ENCODE data around the gene IVNS1ABP. TPM values are rescaled to one million over a fixed set of nuclear protein-coding genes. Genes with fewer than 3 reads are reported as not detected.

IVNS1ABP gene
- total and polyA plus RNA-seq, 2 of the 13 experiments (the other 11 are each of a cell fraction or from before 2014, with no cell fraction given), result 49.1 to 51.7 TPM

DNA sequence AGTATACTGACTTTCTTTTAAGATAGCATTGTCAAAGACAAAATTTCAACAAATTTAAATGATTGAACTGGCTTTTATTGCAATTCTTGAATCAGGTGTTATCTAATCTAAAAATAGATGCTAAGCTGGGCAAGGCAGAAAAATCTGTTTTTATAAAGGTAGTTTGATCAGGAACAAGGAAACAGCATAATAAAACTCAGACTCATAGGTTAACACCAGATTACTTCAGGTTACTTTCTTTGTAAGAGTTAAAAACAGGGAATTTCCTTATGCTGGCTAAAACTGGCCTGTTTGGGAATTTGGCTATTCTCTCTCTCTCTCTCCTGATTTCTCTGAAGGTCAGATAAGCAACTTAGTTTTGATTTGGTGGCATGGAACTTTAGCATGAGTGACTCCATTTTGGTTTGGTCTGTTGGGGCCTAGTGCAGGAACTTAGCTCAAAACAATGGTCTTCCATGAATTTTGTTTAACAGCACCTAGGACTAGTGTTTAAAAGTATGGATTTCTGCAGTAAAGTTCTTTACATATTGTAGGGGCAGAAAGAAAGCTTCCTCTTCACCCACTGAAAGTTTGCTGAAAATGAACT, 24.2 kb upstream of the IVNS1ABP start:
- Histone ChIP-seq H3K4me1 (ENCODE audit: insufficient read depth, low read length) (peaks cover 49% of the 10 kb centered on the region), H3K4me2 (ENCODE audit: low read depth, low read length) (no peak overlapping the region), H3K36me3 (replicated peaks in 1 of 2; ENCODE audit: control insufficient read depth in 1 of 2, insufficient read depth in 2 of 2, low read length in 2 of 2) (no peaks in the 10 kb centered on the region), H3K9ac (ENCODE audit: insufficient read depth, low read depth, low read length) (no peak overlapping the region), H4K20me1 (ENCODE audit: insufficient read depth, low read length) (no peaks in the 10 kb centered on the region), H3K27ac (ENCODE audit: extremely low read length, insufficient read depth, low read length) (no peak overlapping the region), H3K9me3 (ENCODE audit: low read length) (no peaks in the 10 kb centered on the region), H3K4me3 (replicated peaks in 1 of 3; ENCODE audit: insufficient read depth in 1 of 3, low read depth in 2 of 3, low read length in 3 of 3) (no peak overlapping the region), H3K79me2 (ENCODE audit: insufficient read depth, low read length) (no peaks in the 10 kb centered on the region), H3K27me3 (ENCODE audit: control insufficient read depth in 1 of 2, insufficient read depth in 2 of 2, low read length in 2 of 2) (no peaks in the 10 kb centered on the region), H2AFZ (ENCODE audit: low read length) (no peak overlapping the region)
- BruUV-seq (replicated peaks), result no TSS peak
- ChIA-PET POLR2A (no interaction called here), CTCF (ENCODE audit: low intra/inter-chr PET ratio, low total read pairs) (no interaction called here)
- intact Hi-C loops (cut with micrococcal nuclease; ENCODE audit: unreplicated experiment) (no loop called here), in situ Hi-C loops (cut with HindIII; ENCODE audit: extremely low pct_ligation_motif_present, low pct_unique_long_range_greater_than_20kb) (no loop called here)
- TF ChIP-seq ZNF224 (CRISPR knock-in tag; IDR thresholded peaks at IDR 0.05) (no peak), ERF (CRISPR knock-in tag; IDR thresholded peaks at IDR 0.05) (no peak), ETV5 (CRISPR knock-in tag; IDR thresholded peaks at IDR 0.05; ENCODE audit: borderline replicate concordance) (no peak), ZNF772 (CRISPR knock-in tag; IDR thresholded peaks at IDR 0.05) (no peak), SRSF1 (optimal IDR thresholded peaks at IDR 0.05; ENCODE audit: low read depth, low read length) (no peak)
- TF ChIP-seq, protein P1, sequence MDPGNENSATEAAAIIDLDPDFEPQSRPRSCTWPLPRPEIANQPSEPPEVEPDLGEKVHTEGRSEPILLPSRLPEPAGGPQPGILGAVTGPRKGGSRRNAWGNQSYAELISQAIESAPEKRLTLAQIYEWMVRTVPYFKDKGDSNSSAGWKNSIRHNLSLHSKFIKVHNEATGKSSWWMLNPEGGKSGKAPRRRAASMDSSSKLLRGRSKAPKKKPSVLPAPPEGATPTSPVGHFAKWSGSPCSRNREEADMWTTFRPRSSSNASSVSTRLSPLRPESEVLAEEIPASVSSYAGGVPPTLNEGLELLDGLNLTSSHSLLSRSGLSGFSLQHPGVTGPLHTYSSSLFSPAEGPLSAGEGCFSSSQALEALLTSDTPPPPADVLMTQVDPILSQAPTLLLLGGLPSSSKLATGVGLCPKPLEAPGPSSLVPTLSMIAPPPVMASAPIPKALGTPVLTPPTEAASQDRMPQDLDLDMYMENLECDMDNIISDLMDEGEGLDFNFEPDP (CRISPR knock-in tag; conservative IDR thresholded peaks at IDR 0.05), result no peak
- DNase-seq (ENCODE audit: low spot score), result no peak
- no peak for FAIRE-seq
- ATAC-seq, result no peak

All from HepG2 (cell line).